ENCODE measurements around the gene PPP1R9A.

PPP1R9A gene

DNA sequence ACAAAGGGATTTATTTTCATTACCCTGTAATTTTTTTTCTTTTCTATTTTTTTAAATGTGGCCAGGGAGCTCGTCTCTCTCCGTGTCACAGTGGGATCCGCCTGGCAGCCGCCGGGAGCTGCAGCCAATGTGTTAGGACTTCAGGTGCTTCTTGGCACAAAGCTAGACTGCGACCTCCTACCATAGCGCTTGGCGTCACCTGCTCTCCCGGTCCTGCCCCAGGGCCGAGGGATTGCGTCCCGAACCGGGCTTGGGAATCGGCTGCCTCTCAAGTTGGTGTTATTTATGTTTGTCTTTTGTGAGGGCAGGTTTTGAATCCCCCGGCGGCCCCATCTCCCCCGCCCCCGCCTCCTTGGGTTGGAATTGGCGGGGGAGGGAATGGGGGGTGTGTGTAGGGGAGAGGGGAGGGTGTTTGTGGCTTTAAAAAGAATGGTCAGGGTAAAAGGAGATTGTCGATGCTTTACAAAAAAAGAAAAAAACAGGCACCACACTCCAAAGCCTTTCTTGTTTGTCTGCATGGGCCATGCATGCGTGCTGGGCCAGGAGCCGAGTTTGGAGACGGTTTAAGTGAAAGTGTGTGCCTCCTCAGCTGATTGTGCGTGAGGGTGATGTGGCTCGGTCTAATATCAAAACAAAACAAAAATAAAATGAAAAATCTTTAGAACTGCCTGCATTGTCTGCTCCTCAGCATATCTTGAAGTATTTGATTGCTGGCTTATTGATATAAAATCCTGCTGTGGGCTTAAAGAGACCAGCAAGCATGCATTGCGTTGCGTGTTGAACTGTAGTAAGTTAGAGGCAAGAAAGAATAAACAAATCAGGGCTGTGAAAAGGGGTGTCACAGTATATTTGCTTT is 1.2 kb downstream of the PPP1R9A start:
- Histone ChIP-seq H3K4me3 (ENCODE audit: low read depth in 1 of 2, low read length in 2 of 2) (peak overlapping the region; percentile 74 to 76), H3K27me3 (ENCODE audit: control insufficient read depth in 1 of 2, insufficient read depth in 2 of 2, low read length in 2 of 2) (no peaks in the 10 kb centered on the region), H3K9ac (ENCODE audit: low read depth in 1 of 2, low read length in 2 of 2) (peak overlapping the region; percentile 41 to 64), H3K4me1 (ENCODE audit: control insufficient read depth in 1 of 2, insufficient read depth in 2 of 2, low read length in 2 of 2) (peaks cover 0 to 4% of the 10 kb centered on the region in 2 donors), H3K36me3 (ENCODE audit: control insufficient read depth in 1 of 2, insufficient read depth in 2 of 2, low read length in 2 of 2) (no peaks in the 10 kb centered on the region), H3K27ac (ENCODE audit: low read depth, low read length) (no peak overlapping the region), H3K9me3 (ENCODE audit: control insufficient read depth in 1 of 2, low read length in 2 of 2) (no peaks in the 10 kb centered on the region)

GRCh38 chr7:94909179-94909466 is 1.7 kb downstream of the PPP1R9A start:
- no peaks in the 10 kb centered on the region for H3K36me3 ChIP-seq (ENCODE audit: control insufficient read depth in 1 of 2, insufficient read depth in 2 of 2, low read length in 2 of 2)
- peak overlapping the region; percentile 74 to 76 for H3K4me3 ChIP-seq (ENCODE audit: low read depth in 1 of 2, low read length in 2 of 2)
- H3K27ac ChIP-seq (ENCODE audit: low read depth, low read length): no peak overlapping the region
- peaks cover 0 to 4% of the 10 kb centered on the region in 2 donors for H3K4me1 ChIP-seq (ENCODE audit: control insufficient read depth in 1 of 2, insufficient read depth in 2 of 2, low read length in 2 of 2)
- no peaks in the 10 kb centered on the region for H3K27me3 ChIP-seq (ENCODE audit: control insufficient read depth in 1 of 2, insufficient read depth in 2 of 2, low read length in 2 of 2)
- H3K9ac ChIP-seq (ENCODE audit: low read depth in 1 of 2, low read length in 2 of 2): peak overlapping the region in 1 of 2 donors; percentile 41
- H3K9me3 ChIP-seq (ENCODE audit: control insufficient read depth in 1 of 2, low read length in 2 of 2): no peaks in the 10 kb centered on the region

GRCh38 chr7:94912085-94912484 is 4.7 kb downstream of the PPP1R9A start:
- Histone ChIP-seq H3K9me3 (ENCODE audit: control insufficient read depth in 1 of 2, low read length in 2 of 2) (no peaks in the 10 kb centered on the region), H3K27ac (ENCODE audit: low read depth, low read length) (no peak overlapping the region), H3K4me1 (ENCODE audit: control insufficient read depth in 1 of 2, insufficient read depth in 2 of 2, low read length in 2 of 2) (peaks cover 0 to 4% of the 10 kb centered on the region in 2 donors), H3K9ac (ENCODE audit: low read depth in 1 of 2, low read length in 2 of 2) (no peak overlapping the region), H3K27me3 (ENCODE audit: control insufficient read depth in 1 of 2, insufficient read depth in 2 of 2, low read length in 2 of 2) (no peaks in the 10 kb centered on the region), H3K4me3 (ENCODE audit: low read depth in 1 of 2, low read length in 2 of 2) (no peak overlapping the region), H3K36me3 (ENCODE audit: control insufficient read depth in 1 of 2, insufficient read depth in 2 of 2, low read length in 2 of 2) (no peaks in the 10 kb centered on the region)

- Histone ChIP-seq H3K27me3 (ENCODE audit: control insufficient read depth in 1 of 2, insufficient read depth in 2 of 2, low read length in 2 of 2) (no peaks in the 10 kb centered on the region), H3K9me3 (ENCODE audit: control insufficient read depth in 1 of 2, low read length in 2 of 2) (no peaks in the 10 kb centered on the region), H3K4me3 (ENCODE audit: low read depth in 1 of 2, low read length in 2 of 2) (no peak overlapping the region), H3K27ac (ENCODE audit: low read depth, low read length) (no peak overlapping the region), H3K36me3 (ENCODE audit: control insufficient read depth in 1 of 2, insufficient read depth in 2 of 2, low read length in 2 of 2) (no peaks in the 10 kb centered on the region), H3K4me1 (ENCODE audit: control insufficient read depth in 1 of 2, insufficient read depth in 2 of 2, low read length in 2 of 2) (no peaks in the 10 kb centered on the region), H3K9ac (ENCODE audit: low read depth in 1 of 2, low read length in 2 of 2) (no peak overlapping the region)
Observed at GRCh38 chr7:94913391-94913790, 6.0 kb downstream of the PPP1R9A start.

DNA sequence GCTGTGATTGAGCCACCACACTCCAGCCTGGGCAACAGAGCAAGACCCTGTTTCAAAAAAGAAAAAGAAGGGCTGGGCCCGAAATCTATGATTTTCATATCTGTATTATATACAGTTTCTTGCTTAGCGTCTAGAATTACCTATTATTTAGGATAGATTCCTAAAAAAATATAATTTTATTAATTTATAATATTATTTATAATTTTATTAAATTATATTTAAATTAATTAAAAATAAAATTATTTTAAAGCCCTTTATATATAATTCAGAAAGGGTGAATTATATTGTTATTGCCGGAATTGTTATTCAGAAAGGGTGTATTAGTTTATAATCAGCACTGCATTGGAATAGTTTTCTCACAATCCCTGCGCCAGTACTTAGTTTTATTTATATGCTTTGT is 14.5 kb downstream of the PPP1R9A start:
- H3K27me3 ChIP-seq (ENCODE audit: control insufficient read depth in 1 of 2, insufficient read depth in 2 of 2, low read length in 2 of 2): no peaks in the 10 kb centered on the region
- H3K27ac ChIP-seq (ENCODE audit: low read depth, low read length): no peak overlapping the region
- H3K4me3 ChIP-seq (ENCODE audit: low read depth in 1 of 2, low read length in 2 of 2): no peak overlapping the region
- no peak overlapping the region for H3K9ac ChIP-seq (ENCODE audit: low read depth in 1 of 2, low read length in 2 of 2)
- H3K4me1 ChIP-seq (ENCODE audit: control insufficient read depth in 1 of 2, insufficient read depth in 2 of 2, low read length in 2 of 2): no peaks in the 10 kb centered on the region
- H3K9me3 ChIP-seq (ENCODE audit: control insufficient read depth in 1 of 2, low read length in 2 of 2): no peaks in the 10 kb centered on the region
- H3K36me3 ChIP-seq (ENCODE audit: control insufficient read depth in 1 of 2, insufficient read depth in 2 of 2, low read length in 2 of 2): no peaks in the 10 kb centered on the region

GRCh38 chr7:94922457-94922856 is 15.1 kb downstream of the PPP1R9A start:
- no peaks in the 10 kb centered on the region for H3K27me3 ChIP-seq (ENCODE audit: control insufficient read depth in 1 of 2, insufficient read depth in 2 of 2, low read length in 2 of 2)
- no peak overlapping the region for H3K27ac ChIP-seq (ENCODE audit: low read depth, low read length)
- no peak overlapping the region for H3K9ac ChIP-seq (ENCODE audit: low read depth in 1 of 2, low read length in 2 of 2)
- H3K4me1 ChIP-seq (ENCODE audit: control insufficient read depth in 1 of 2, insufficient read depth in 2 of 2, low read length in 2 of 2): no peaks in the 10 kb centered on the region
- H3K9me3 ChIP-seq (ENCODE audit: control insufficient read depth in 1 of 2, low read length in 2 of 2): no peaks in the 10 kb centered on the region
- H3K36me3 ChIP-seq (ENCODE audit: control insufficient read depth in 1 of 2, insufficient read depth in 2 of 2, low read length in 2 of 2): no peaks in the 10 kb centered on the region
- no peak overlapping the region for H3K4me3 ChIP-seq (ENCODE audit: low read depth in 1 of 2, low read length in 2 of 2)

GRCh38 chr7:94923412-94923811 is 16.0 kb downstream of the PPP1R9A start:
- Histone ChIP-seq H3K27me3 (ENCODE audit: control insufficient read depth in 1 of 2, insufficient read depth in 2 of 2, low read length in 2 of 2) (no peaks in the 10 kb centered on the region), H3K4me3 (ENCODE audit: low read depth in 1 of 2, low read length in 2 of 2) (no peak overlapping the region)

DNA sequence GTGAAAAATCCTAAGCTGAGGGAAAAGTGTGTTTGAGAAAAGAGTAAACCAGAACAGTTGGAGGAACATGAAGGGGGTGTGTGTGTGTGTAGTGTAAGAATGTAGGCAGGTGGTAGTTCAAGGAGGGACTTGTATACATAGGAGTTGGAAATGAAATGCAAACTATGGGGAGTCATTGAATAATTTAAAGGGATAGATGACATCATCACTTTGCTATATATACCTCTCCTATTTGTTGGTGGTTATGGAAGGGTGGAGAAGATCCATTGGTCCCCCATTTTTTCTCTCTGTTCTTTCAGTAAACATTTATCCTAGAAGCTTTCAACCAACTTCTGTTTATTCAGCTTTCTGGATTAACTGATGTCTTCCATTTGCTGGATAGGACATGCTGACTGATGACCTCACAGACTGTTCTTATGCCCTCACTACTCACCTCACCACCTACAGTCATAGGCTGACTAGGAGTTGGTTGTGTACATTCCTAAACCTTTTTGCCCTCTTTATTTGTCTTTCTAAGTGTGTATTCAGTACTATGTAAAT is 20.8 kb downstream of the PPP1R9A start:
- no peak overlapping the region for H3K9ac ChIP-seq (ENCODE audit: low read depth in 1 of 2, low read length in 2 of 2)

More at GRCh38 chr7:94923412-94923811, 16.0 kb downstream of the PPP1R9A start:
- Histone ChIP-seq H3K36me3 (ENCODE audit: control insufficient read depth in 1 of 2, insufficient read depth in 2 of 2, low read length in 2 of 2) (no peaks in the 10 kb centered on the region), H3K9me3 (ENCODE audit: control insufficient read depth in 1 of 2, low read length in 2 of 2) (no peaks in the 10 kb centered on the region), H3K27ac (ENCODE audit: low read depth, low read length) (no peak overlapping the region), H3K4me1 (ENCODE audit: control insufficient read depth in 1 of 2, insufficient read depth in 2 of 2, low read length in 2 of 2) (no peaks in the 10 kb centered on the region), H3K9ac (ENCODE audit: low read depth in 1 of 2, low read length in 2 of 2) (no peak overlapping the region)

GRCh38 chr7:94933256-94933990 is 26.0 kb downstream of the PPP1R9A start:
- Histone ChIP-seq H3K9ac (ENCODE audit: low read depth in 1 of 2, low read length in 2 of 2) (no peak overlapping the region), H3K4me1 (ENCODE audit: control insufficient read depth in 1 of 2, insufficient read depth in 2 of 2, low read length in 2 of 2) (no peaks in the 10 kb centered on the region), H3K9me3 (ENCODE audit: control insufficient read depth in 1 of 2, low read length in 2 of 2) (no peaks in the 10 kb centered on the region), H3K36me3 (ENCODE audit: control insufficient read depth in 1 of 2, insufficient read depth in 2 of 2, low read length in 2 of 2) (no peaks in the 10 kb centered on the region), H3K27me3 (ENCODE audit: control insufficient read depth in 1 of 2, insufficient read depth in 2 of 2, low read length in 2 of 2) (no peaks in the 10 kb centered on the region), H3K4me3 (ENCODE audit: low read depth in 1 of 2, low read length in 2 of 2) (no peak overlapping the region), H3K27ac (ENCODE audit: low read depth, low read length) (no peak overlapping the region)

More for the DNA sequence above, 20.8 kb downstream of the PPP1R9A start:
- Histone ChIP-seq H3K4me1 (ENCODE audit: control insufficient read depth in 1 of 2, insufficient read depth in 2 of 2, low read length in 2 of 2) (no peaks in the 10 kb centered on the region), H3K36me3 (ENCODE audit: control insufficient read depth in 1 of 2, insufficient read depth in 2 of 2, low read length in 2 of 2) (no peaks in the 10 kb centered on the region), H3K4me3 (ENCODE audit: low read depth in 1 of 2, low read length in 2 of 2) (no peak overlapping the region), H3K27ac (ENCODE audit: low read depth, low read length) (no peak overlapping the region), H3K27me3 (ENCODE audit: control insufficient read depth in 1 of 2, insufficient read depth in 2 of 2, low read length in 2 of 2) (no peaks in the 10 kb centered on the region), H3K9me3 (ENCODE audit: control insufficient read depth in 1 of 2, low read length in 2 of 2) (no peaks in the 10 kb centered on the region)

GRCh38 chr7:94939395-94939794 is 32.0 kb downstream of the PPP1R9A start:
- Histone ChIP-seq H3K27ac (ENCODE audit: low read depth, low read length) (no peak overlapping the region), H3K36me3 (ENCODE audit: control insufficient read depth in 1 of 2, insufficient read depth in 2 of 2, low read length in 2 of 2) (no peaks in the 10 kb centered on the region), H3K9me3 (ENCODE audit: control insufficient read depth in 1 of 2, low read length in 2 of 2) (no peaks in the 10 kb centered on the region), H3K4me1 (ENCODE audit: control insufficient read depth in 1 of 2, insufficient read depth in 2 of 2, low read length in 2 of 2) (peaks cover 0 to 6% of the 10 kb centered on the region in 2 donors), H3K9ac (ENCODE audit: low read depth in 1 of 2, low read length in 2 of 2) (no peak overlapping the region), H3K4me3 (ENCODE audit: low read depth in 1 of 2, low read length in 2 of 2) (no peak overlapping the region), H3K27me3 (ENCODE audit: control insufficient read depth in 1 of 2, insufficient read depth in 2 of 2, low read length in 2 of 2) (no peaks in the 10 kb centered on the region)

Data from duodenal mucosa (tissue), 2 donors.